Loucy (cell line): ENCODE data around the gene SLC27A5.

Experiments used
- EZH2phosphoT487 ChIP-seq: fragments of 200-600 bp; IDR thresholded peaks from 2 replicates; pipeline ENCODE4 v1.6.1; 2018; ENCODE audit warnings: antibody characterized with exemption, mild to moderate bottlenecking, moderate library complexity, borderline replicate concordance
- TF ChIP-seq, protein P1 (sequence below): fragments of 200-600 bp; sonication (generic); conservative IDR thresholded peaks from 2 replicates; pipeline ENCODE4 v1.5.1; 2014; ENCODE audit warnings: mild to moderate bottlenecking, antibody characterized with exemption, low read length

- TF ChIP-seq, protein P1, sequence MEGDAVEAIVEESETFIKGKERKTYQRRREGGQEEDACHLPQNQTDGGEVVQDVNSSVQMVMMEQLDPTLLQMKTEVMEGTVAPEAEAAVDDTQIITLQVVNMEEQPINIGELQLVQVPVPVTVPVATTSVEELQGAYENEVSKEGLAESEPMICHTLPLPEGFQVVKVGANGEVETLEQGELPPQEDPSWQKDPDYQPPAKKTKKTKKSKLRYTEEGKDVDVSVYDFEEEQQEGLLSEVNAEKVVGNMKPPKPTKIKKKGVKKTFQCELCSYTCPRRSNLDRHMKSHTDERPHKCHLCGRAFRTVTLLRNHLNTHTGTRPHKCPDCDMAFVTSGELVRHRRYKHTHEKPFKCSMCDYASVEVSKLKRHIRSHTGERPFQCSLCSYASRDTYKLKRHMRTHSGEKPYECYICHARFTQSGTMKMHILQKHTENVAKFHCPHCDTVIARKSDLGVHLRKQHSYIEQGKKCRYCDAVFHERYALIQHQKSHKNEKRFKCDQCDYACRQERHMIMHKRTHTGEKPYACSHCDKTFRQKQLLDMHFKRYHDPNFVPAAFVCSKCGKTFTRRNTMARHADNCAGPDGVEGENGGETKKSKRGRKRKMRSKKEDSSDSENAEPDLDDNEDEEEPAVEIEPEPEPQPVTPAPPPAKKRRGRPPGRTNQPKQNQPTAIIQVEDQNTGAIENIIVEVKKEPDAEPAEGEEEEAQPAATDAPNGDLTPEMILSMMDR = no peak
- no peak for TF ChIP-seq EZH2phosphoT487
These were observed 42.4 kb downstream of the SLC27A5 start for GRCh38 chr19:58469241-58470013.
